Retinal pigment epithelial cell (primary cell): ENCODE measurements around the gene SLC12A7.

Source experiments
- DNase-seq: peaks from one replicate; pipeline ENCODE4 v3.0.0-alpha.2; 2010; ENCODE audit warnings: low read depth
- H3K4me3 ChIP-seq: 2 replicates; pipeline ENCODE4 v1.5.1; 2011; ENCODE audit warnings: mild to moderate bottlenecking, low read length, control low read depth, moderate library complexity
- CTCF ChIP-seq: conservative IDR thresholded peaks from 2 replicates; pipeline ENCODE4 v1.5.1; 2011; ENCODE audit warnings: low read depth, low read length, control low read depth, inconsistent platforms

The SLC12A7 gene

GRCh38 chr5:1054799-1055775 lies 56.8 kb downstream of the SLC12A7 start:
- H3K4me3 ChIP-seq = no peak overlapping the region
- no peak for TF ChIP-seq CTCF
- DNase-seq = no peak

GRCh38 chr5:1054018-1054798 lies 57.7 kb downstream of the SLC12A7 start:
- DNase-seq = no peak
- H3K4me3 ChIP-seq = no peak overlapping the region
- TF ChIP-seq CTCF = no peak

GRCh38 chr5:1053391-1054017 lies 58.4 kb downstream of the SLC12A7 start:
- DNase-seq = no peak
- no peak for TF ChIP-seq CTCF
- H3K4me3 ChIP-seq = no peak overlapping the region

- no peak for TF ChIP-seq CTCF
- no peak overlapping the region for H3K4me3 ChIP-seq
These were observed 59.0 kb downstream of the SLC12A7 start for GRCh38 chr5:1052641-1053390.

GRCh38 chr5:1052076-1052475 lies 59.8 kb downstream of the SLC12A7 start:
- DNase-seq = no peak
- H3K4me3 ChIP-seq = no peak overlapping the region
- TF ChIP-seq CTCF = no peak

More at GRCh38 chr5:1052641-1053390, 59.0 kb downstream of the SLC12A7 start:
- no peak for DNase-seq

- TF ChIP-seq CTCF = no peak
- no peak for DNase-seq
- no peak overlapping the region for H3K4me3 ChIP-seq
These were observed 60.5 kb downstream of the SLC12A7 start for GRCh38 chr5:1051366-1051720.
